ENCODE data around the gene PTAFR. TPM values are rescaled to one million over a fixed set of nuclear protein-coding genes. Genes with fewer than 3 reads are reported as not detected.

PTAFR gene
- polyA plus RNA-seq, 5 donors, result 2.1 to 2.8 (median 2.7) TPM

DNA sequence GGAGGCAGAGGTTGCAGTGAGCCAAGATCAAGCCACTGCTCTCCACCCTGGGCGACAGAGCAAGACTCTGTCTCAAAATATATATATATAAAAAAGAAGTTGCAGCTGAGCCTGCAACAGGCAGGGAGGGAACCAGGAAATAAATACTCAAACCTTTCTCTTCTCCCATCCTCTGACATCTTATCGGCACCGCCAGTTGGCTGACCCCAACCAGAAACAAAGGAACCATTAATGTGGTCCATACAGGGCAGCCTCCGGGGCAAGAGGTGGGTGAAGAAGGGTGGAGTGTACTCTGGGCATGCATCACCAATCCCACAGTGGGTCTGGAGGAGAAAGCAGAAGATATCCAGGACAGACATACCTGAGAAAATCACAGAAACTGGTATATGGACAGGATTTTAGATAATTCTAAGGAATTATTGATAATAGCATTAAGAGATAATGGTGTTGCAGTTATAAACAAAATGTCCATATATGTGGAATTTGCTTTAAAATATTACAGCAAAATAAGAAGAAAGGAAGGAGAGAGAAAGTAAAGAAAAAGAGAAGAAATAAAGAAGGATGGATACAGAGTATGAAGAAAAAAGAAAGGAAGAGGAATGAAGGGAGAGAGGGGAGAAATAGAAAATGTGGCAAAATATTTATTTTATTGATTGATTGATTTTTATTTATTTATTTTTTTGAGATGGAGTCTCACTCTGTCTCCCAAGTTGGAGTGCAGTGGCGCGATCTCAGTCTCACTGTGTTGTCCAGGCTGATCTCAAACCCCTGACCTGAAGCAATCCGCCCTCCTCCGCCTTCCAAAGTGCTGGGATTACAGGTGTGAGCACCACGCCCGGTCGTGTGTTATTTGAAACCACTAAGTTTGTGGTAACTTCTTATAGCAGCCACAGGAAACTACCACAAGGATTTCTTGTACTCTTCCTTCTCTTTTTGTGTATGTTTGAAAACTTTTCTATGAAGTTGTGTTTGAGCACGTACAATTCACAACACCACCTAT, 4.1 kb upstream of the PTAFR start:
- no peak for DNase-seq

DNA sequence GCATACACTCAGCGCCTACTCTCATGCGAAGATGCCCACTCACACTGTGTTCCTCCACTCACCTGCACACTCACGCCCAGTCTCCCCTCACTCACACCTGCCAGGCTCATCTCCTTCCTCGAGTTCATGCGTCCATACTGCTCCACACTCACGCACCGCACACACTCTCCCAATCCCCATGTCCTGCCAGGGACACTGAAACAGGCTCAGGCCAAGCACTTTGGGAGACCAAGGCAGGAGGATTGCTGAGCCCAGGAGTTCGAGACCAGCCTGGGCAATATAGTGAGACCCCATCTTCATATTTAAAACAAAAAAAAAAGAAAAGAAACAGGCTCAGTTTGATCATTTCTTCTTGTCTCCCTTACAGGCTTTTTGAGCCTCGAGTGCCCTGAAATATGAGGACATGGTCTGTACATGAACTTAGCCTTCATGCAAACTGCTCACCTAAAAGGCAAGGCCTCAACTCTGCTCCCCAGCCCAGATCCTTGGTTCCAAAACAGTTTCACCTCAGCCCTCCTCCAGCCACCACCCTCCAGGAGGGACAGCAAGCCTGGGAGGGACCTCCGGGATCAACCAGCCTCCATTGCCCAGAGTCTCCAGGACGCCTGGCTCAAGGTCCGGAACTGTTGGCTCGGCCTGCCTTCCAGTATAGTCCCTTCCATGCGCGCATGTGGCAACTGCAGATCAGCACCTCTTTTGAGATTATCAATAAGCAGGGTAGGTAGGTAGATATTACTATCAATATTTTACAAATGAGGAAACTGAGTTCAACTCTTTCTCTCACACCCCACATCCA, 2.4 kb upstream of the PTAFR start:
- no peak for DNase-seq

- DNase-seq, result no peak
Observed at GRCh38 chr1:28175955-28176485, 470 bp downstream of the PTAFR start.

- DNase-seq, result no peak
Observed at GRCh38 chr1:28173980-28174297, 2.6 kb downstream of the PTAFR start.

DNA sequence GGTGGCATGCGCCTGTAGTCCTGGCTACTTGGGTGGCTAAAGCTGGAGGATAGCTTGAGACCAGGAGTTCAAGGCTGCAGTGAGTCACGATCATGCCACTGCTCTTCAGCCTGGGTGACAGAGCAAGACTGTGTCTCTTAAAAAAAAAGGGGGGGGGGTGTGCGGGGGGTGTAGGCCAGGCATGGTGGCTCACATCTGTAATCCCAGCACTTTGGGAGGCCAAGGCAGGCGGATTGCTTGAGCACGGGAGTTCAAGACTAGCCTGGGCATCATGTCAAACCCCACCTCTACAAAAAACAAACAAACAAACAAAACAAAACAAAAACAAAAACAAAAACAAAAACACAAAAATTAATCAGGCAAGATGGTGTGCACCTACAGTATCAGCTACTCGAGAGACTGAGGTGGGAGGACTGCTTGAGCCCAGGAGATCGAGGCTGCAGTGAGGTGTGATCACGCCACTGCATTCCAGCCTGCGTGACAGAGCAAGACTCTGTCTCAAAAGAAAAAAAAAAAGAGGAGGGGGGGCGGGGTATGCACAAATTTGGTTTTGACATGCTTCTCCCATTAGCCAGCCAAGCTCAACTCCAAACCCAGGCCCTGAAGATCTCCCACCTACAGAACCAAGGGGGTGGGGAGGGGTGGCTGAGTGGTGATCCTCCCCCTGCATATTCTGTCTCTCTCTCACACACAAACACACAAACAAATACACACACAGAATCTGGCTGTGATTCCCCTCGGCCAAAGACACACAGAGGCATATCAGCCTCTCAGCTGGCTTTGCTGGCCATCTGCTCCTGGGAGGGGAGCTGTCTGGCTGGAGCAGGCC, 3.1 kb downstream of the PTAFR start:
- no peak for DNase-seq

- no peak for DNase-seq
Observed at GRCh38 chr1:28172713-28173150, 3.8 kb downstream of the PTAFR start.

DNA sequence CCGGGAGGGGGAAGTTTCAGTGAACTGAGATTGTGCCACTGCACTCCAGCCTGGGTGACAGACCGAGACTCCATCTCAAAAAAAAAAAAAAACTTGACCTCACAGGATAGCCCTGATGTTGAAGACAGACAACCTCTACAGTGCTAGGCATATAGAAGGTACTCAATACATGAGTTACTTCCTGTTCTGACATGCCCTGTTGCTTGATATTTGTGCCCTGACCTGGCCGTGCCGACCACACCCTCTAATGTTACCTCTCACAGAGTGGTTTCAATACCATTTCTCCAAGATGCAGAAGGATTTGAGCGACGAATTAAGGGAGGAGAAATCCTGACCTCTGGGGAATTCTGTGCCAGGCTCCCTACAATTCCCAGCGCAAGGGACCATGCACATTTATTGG, 5.2 kb downstream of the PTAFR start:
- no peak for DNase-seq

GRCh38 chr1:28170001-28170596, 6.4 kb downstream of the PTAFR start:
- DNase-seq, result no peak

- no peak for DNase-seq
Observed at GRCh38 chr1:28163496-28164161, 12.9 kb downstream of the PTAFR start.

DNA sequence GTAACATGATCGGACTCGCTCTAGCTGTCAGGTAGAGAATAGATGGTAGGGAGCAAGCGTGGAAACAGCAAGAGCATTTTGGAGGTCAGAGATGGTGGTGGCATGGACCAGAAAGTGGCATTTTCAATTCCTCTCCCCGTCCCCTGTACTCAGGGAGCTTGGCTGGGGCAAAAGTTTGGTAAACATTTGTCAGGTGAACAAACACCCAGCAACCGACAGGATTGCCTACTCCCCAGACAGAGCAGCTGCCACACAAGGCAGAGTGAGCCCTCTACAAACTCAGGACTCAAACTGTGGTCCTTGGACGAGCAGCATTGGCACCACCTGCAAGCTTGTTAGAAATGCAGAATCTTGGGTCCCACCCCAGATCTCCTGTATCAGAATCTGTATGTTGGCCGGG, 14.3 kb downstream of the PTAFR start:
- DNase-seq, result no peak

DNA sequence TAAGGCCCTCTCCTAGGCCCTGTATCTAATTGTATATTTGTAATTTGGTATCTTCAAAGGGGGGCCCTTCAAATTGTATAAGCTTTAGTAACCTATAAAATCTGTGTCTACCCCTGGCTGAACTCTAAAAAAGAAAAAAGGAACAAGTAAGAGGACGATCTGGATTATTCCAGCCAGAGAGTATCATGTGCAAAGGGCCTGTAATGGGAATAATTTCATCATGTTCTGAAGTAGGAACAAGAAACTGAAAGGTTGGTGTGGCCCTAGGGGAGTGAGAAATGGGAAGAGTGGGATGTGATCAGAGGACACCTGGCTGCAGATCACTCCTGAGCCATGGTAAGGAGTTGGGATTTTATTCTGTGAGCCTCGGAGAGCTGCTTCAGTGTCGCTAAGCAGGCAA, 14.7 kb downstream of the PTAFR start:
- no peak for DNase-seq

DNA sequence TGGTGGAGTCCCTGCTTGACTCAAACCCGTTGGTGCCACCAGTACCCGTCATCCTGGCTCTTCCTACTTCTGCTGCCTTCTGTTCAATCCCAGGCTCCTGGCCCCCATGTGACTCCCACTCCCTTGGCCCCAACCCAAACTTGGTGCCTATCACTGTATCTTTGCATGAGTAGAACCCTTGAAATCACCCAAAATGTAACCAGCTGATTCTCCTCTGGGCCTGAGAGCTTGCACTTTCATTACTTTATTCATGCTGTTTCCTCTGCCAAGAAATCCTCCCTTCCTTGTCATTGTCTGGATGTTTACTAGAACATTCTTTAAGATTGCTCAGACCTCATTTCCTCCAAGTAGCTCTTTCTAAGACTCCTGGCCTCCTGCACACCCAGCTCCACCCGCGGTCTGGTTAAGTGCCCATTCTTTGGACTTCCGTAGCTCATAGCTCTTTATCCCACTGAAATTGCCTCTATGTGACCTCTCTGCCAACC, 15.7 kb downstream of the PTAFR start:
- DNase-seq, result no peak

GRCh38 chr1:28159680-28160079, 16.8 kb downstream of the PTAFR start:
- no peak for DNase-seq

- no peak for DNase-seq
Observed at GRCh38 chr1:28159243-28159642, 17.2 kb downstream of the PTAFR start.

GRCh38 chr1:28157894-28158293, 18.6 kb downstream of the PTAFR start:
- no peak for DNase-seq

DNA sequence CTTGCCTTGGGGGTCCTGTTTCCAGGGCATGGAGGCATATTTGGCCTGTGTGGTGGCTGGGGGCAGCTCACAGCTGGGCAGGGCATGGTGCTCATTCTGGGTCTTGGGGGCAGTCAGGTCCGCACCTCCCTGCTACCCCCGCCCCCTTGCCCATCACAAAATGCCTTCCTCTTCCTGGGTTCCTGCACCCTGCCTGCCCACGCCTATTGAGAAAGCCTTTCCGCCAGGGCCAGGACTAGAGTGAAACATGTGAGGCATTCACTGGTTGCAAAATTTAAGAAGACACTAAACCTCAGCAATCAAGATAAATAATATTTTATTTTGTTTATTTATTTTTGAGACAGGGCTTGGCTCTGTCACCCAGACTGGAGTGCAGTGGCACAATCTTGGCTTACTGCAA, 19.7 kb downstream of the PTAFR start:
- DNase-seq, result no peak

DNA sequence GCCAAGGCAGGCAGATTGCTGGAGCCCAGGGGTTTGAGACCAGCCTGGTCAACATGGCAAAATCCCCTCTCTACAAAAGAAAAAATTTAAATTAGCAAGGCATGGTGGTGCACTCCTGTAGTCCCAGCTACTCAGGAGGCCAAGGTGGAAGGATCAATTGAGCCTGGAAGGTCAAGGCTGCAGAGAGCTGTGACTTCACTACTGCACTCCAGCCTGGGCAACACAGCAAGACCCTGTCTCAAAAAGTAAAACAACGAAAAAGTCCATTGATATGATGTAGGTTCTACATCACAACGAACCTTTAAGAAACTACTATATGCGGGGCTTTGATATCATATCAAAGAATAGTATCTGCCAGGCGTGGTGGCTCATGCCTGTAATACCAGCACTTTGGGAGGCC, 20.9 kb downstream of the PTAFR start:
- DNase-seq, result no peak

DNA sequence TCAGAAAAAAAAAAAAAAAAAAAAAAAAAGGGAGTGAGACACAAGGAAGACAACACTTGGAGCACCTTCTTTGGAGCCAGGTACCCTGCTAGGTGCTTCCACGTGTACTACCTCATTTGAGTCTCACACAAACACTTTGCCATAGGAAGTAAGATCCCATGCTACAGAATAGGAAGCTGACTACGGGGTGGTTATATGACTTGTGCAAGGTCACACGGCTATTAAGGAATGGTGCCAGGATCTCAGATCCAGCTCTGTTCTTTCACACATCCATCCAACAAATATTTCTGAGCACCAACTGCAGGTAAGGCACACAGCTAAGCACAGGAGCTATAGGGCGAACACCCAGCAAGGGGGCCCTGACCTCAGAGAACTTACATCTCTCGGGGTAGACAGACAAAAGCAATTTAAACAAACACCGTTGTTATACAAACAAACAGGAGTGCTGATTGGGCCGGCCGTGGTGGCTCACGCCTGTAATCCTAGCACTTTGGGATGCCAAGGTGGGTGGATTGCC, 22.4 kb downstream of the PTAFR start:
- no peak for DNase-seq

- DNase-seq, result no peak
Observed at GRCh38 chr1:28150125-28150780, 26.2 kb downstream of the PTAFR start.

DNA sequence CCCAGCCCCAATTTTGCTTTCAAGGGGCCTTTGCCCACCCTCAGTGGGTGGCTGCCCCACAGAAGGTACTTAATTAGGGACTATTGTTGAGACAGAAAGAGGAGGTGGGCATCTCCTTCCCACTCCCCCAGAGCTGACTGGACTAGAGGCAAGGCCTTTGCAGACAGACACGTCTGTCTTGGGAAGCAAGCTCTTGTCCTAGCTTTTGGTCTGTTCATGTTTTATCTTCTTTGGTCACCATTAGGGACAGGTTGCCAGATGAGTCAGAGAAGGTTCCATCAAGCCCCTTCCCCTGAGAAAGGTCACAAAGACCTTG, 27.7 kb downstream of the PTAFR start:
- DNase-seq, result no peak
